Erythroblast (primary cell): ENCODE measurements around the gene MAML2.

Experiments
- GATA1 ChIP-seq: IDR thresholded peaks from 2 replicates; pipeline ENCODE4 v1.6.1; 2011; ENCODE audit warnings: low read depth, mild to moderate bottlenecking, control low read depth, low read length, moderate library complexity
- POLR2A ChIP-seq: IDR thresholded peaks from 2 replicates; pipeline ENCODE4 v1.6.1; 2011; ENCODE audit warnings: mild to moderate bottlenecking, low read length

- TF ChIP-seq POLR2A = no peak
- TF ChIP-seq GATA1 = no peak
Measured at GRCh38 chr11:96273507-96273906, 69.5 kb downstream of the MAML2 start.
